Left lung (tissue), 10 donors: ENCODE results near the gene SYNJ2. TPM values are rescaled to one million over a fixed set of nuclear protein-coding genes. Genes with fewer than 3 reads are reported as not detected.
A peak's percentile ranks its signal among the peaks of the same experiment; 100 is the strongest.
"Not testable (repeated sequence)": the region's sequence is repeated elsewhere in the genome, so short reads cannot be mapped to it uniquely, and the experiment has no call there.

Source experiments
- ATAC-seq: fragments of 200-7000 bp; cut with Tn5 transposase; one replicate; pipeline ENCODE4 v1.9.1; 2020; ENCODE audit warnings: moderate library complexity
- DNase-seq, 4 donors: peaks; one replicate each; pipeline ENCODE4 v3.0.0-alpha.2; 2013 to 2020
- H3K27ac ChIP-seq, 2 donors: fragments of 200-600 bp; sonication (generic) in 1 of 2; one replicate each; pipeline versions ENCODE4 v1.5.0 to v1.8.0; 2020 to 2021
- H3K27me3 ChIP-seq, 2 donors: fragments of 200-600 bp; sonication (generic) in 1 of 2; one replicate each; pipeline versions ENCODE4 v1.5.0 to v1.8.0; 2020 to 2021
- H3K36me3 ChIP-seq, 2 donors: fragments of 200-600 bp; sonication (generic) in 1 of 2; one replicate each; pipeline versions ENCODE4 v1.5.0 to v1.8.0; 2020 to 2021
- H3K4me1 ChIP-seq, 2 donors: fragments of 200-600 bp; one replicate each; pipeline ENCODE4 v1.8.0; 2021
- H3K4me3 ChIP-seq, 2 donors: fragments of 200-600 bp; sonication (generic) in 1 of 2; one replicate each; pipeline versions ENCODE4 v1.5.0 to v1.8.0; 2020 to 2021; ENCODE audit warnings: mild to moderate bottlenecking in 1 of 2
- H3K9me3 ChIP-seq, 2 donors: fragments of 200-600 bp; sonication (generic) in 1 of 2; one replicate each; pipeline versions ENCODE4 v1.5.0 to v1.8.0; 2020 to 2021
- intact Hi-C, 2 donors: fragments of 100-400 bp; cut with DNase I; formaldehyde crosslinking; loops; one replicate each; pipeline versions ENCODE4 v1.11.2 to v1.14.2; 2022
- polyA plus RNA-seq, 6 donors: library from polyadenylated mRNA; unstranded; fragments of 120-200 nt; gene quantifications; one replicate each; pipeline ENCODE4 v1.2.1, GENCODE V29; 2013; ENCODE audit not compliant: insufficient read length in 6 of 6
- total RNA-seq, 2 donors: library from RNA; stranded (reverse); fragmentation: NEBNext Ultra II Directional; extraction: Animal tissue kit (Norgen Biotek cat#: 25700); gene quantifications; one replicate each; pipeline ENCODE4 v1.2.1, GENCODE V29; 2021
- TF ChIP-seq, protein P1 (sequence below), 2 donors: fragments of 200-600 bp; sonication (generic) in 1 of 2; IDR thresholded peaks; one replicate each; pipeline versions ENCODE4 v1.5.0 to v1.8.0; 2021; ENCODE audit warnings: antibody characterized with exemption in 2 of 2
- donor health status: DM: no; HTN: yes; CAD: no.
- donor health status: DM: no; HTN: no; CAD: no.

The SYNJ2 gene
- total and polyA plus RNA-seq, 8 donors = 6.2 to 12.2 (median 7.5) TPM

DNA sequence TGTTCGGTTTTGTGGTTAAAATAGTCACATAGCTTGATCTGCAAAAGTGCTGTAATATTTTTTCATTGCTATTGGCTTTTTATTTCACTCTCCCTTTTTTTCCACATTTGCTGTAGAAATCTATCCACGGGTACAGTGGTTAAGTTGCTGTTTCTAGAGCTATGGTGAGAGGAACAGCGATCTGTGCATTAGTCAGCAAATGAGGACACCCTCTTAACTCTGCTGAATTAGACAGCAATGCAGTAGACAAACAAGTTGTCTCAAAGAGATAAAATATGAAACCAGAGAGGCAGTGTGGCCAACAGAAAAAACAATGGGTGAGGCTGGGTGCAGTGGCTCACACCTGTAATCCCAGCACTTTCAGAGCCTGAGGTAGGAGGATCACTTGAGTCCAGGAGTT, 17.6 kb upstream of the SYNJ2 start:
- Histone ChIP-seq H3K27me3 (peaks cover 0 to 6% of the 10 kb centered on the region in 2 donors), H3K36me3 (no peaks in the 10 kb centered on the region), H3K27ac (no peak overlapping the region), H3K4me1 (peaks cover 6 to 7% of the 10 kb centered on the region in 2 donors), H3K9me3 (peaks cover 0 to 12% of the 10 kb centered on the region in 2 donors), H3K4me3 (no peak overlapping the region)
- DNase-seq (no peak), ATAC-seq (no peak)
- TF ChIP-seq, protein P1, sequence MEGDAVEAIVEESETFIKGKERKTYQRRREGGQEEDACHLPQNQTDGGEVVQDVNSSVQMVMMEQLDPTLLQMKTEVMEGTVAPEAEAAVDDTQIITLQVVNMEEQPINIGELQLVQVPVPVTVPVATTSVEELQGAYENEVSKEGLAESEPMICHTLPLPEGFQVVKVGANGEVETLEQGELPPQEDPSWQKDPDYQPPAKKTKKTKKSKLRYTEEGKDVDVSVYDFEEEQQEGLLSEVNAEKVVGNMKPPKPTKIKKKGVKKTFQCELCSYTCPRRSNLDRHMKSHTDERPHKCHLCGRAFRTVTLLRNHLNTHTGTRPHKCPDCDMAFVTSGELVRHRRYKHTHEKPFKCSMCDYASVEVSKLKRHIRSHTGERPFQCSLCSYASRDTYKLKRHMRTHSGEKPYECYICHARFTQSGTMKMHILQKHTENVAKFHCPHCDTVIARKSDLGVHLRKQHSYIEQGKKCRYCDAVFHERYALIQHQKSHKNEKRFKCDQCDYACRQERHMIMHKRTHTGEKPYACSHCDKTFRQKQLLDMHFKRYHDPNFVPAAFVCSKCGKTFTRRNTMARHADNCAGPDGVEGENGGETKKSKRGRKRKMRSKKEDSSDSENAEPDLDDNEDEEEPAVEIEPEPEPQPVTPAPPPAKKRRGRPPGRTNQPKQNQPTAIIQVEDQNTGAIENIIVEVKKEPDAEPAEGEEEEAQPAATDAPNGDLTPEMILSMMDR (IDR thresholded peaks at IDR 0.05) = no peak
- intact Hi-C loops = no loop called here

DNA sequence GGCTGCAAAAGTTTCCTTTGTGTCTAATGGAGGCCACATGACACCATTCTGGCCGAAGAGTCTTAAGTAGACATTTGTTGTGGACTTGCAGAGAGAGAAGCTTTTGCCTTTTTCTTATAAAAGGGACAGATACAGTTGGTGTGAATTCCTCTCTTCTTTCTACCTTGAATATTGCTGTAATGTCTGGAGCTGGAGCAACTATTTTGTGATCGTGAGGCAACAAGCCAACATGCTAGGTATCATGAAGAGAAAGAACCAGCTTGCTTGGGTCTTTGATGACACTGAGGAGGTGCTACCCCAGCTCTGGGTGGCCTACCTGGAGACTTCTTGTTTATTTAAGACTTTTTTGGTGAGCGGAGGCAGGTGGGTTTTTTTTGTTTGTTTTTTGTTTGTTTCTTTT, 16.3 kb upstream of the SYNJ2 start:
- H3K4me3 ChIP-seq = no peak overlapping the region
- peaks cover 0 to 6% of the 10 kb centered on the region in 2 donors for H3K27me3 ChIP-seq
- intact Hi-C loops = no loop called here
- ATAC-seq = no peak
- TF ChIP-seq, protein P1 (IDR thresholded peaks at IDR 0.05) = no peak
- H3K36me3 ChIP-seq = no peaks in the 10 kb centered on the region
- no peak overlapping the region for H3K27ac ChIP-seq
- H3K9me3 ChIP-seq = peaks cover 0 to under 1% of the 10 kb centered on the region in 2 donors
- peaks cover 6 to 7% of the 10 kb centered on the region in 2 donors for H3K4me1 ChIP-seq
- no peak for DNase-seq

DNA sequence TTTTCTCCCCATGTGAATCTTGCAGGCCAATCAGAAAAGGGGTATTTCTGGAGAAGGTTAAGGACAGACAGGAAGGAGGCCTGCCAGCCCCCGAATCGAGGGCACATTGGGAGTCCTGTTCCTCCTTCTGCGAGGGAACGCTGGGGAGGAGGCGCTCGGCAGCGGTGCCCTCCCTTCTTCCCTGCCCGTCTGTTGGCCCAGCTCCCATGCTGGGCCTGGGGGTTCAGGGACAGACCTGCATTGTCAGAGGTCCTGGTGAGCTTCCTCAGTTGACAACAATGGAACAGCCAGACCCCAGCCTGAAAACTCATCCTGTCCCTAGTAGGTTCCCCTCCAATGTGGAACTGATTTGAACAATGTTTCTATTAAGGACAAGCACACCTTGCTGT, 15.1 kb upstream of the SYNJ2 start:
- Histone ChIP-seq H3K36me3 (no peaks in the 10 kb centered on the region), H3K27ac (no peak overlapping the region)
- no peak for ATAC-seq

DNA sequence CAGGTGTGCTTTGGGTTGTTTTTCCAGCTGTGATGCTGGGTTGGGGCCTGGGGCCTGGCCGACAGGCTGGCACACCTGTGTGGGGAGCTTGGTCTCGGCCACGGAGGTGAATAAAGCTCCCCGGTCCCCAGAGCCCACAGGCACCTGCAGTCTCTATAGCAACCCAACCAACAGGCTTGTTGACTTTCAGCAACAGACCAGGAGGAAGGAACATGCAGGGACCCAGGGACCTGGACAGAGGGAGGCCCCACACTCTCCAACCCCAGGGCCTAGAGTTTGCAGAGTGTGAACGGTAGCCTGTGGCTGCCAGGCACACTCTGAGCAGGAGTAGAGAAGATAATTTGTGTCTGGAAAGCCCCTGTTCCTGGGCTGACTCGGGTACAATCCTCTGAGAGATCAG, 14.6 kb upstream of the SYNJ2 start:
- Histone ChIP-seq H3K27ac (no peak overlapping the region), H3K9me3 (no peaks in the 10 kb centered on the region), H3K36me3 (no peaks in the 10 kb centered on the region), H3K27me3 (peaks cover 0 to 6% of the 10 kb centered on the region in 2 donors), H3K4me3 (no peak overlapping the region), H3K4me1 (peaks cover 6 to 7% of the 10 kb centered on the region in 2 donors)
- DNase-seq = peak in 1 of 4 donors; percentile 62
- no peak for ATAC-seq
- TF ChIP-seq, protein P1 (IDR thresholded peaks at IDR 0.05) = no peak
- intact Hi-C loops = no loop called here

More for the DNA sequence above, 15.1 kb upstream of the SYNJ2 start:
- intact Hi-C loops = no loop called here
- peaks cover 6 to 7% of the 10 kb centered on the region in 2 donors for H3K4me1 ChIP-seq
- TF ChIP-seq, protein P1 (IDR thresholded peaks at IDR 0.05) = no peak
- no peaks in the 10 kb centered on the region for H3K9me3 ChIP-seq
- H3K27me3 ChIP-seq = peaks cover 0 to 6% of the 10 kb centered on the region in 2 donors
- DNase-seq = no peak
- no peak overlapping the region for H3K4me3 ChIP-seq

DNA sequence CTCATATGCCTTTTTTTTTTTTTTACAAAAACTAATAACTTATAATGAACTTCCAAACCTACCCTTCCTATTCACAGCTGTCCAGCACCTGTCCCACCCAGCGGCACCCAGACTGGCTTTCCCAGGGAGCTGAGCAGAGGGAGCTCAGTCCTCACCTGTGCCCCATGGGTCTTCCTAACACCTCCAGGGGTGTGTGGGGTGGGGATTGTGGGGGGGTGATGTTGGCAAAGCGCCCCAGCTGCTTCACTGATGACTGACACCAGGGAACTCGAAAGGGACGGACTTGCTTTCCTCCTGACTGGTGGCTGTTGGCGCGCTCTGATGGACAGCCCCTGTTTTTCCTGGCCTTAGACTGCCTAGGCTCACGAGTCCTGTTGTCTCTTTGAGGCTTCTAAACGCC, 14.2 kb upstream of the SYNJ2 start:
- ATAC-seq (no peak), DNase-seq (no peak)
- Histone ChIP-seq H3K36me3 (no peaks in the 10 kb centered on the region), H3K9me3 (no peaks in the 10 kb centered on the region), H3K4me1 (peaks cover 6 to 7% of the 10 kb centered on the region in 2 donors), H3K27ac (no peak overlapping the region), H3K4me3 (no peak overlapping the region), H3K27me3 (peaks cover 0 to 5% of the 10 kb centered on the region in 2 donors)
- TF ChIP-seq, protein P1 (IDR thresholded peaks at IDR 0.05) = no peak
- intact Hi-C loops = no loop called here

DNA sequence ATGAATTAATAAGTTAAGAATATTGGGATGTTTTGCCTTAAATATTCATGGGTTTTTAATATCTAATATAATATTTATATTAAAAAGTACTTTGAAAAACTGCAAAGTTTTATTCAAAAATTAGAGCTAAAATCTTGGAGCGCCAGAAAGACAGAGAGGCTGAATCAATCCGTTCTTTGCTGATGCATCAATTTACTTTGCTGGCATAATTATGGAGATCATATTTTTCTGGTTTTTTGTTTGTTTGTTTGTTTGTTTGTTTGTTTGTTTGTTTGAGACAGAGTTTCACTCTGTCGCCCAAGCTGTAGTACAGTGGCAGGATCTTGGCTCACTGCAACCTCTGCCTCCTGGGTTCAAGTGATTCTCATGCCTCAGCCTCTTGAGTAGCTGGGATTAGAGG, 9.5 kb upstream of the SYNJ2 start:
- H3K27ac ChIP-seq, DNase-seq, intact Hi-C loops, H3K27me3 ChIP-seq, H3K9me3 ChIP-seq, ATAC-seq, H3K4me1 ChIP-seq, H3K36me3 ChIP-seq, H3K4me3 ChIP-seq: not testable (repeated sequence)
